Right lobe of liver (tissue), 4 donors: ENCODE measurements around the gene ZNF521.

Source experiments
- POLR2A ChIP-seq: fragments of 450-650 bp; IDR thresholded peaks from one replicate; pipeline ENCODE4 v1.6.1; 2017; ENCODE audit warnings: antibody characterized with exemption, mild to moderate bottlenecking
- TF ChIP-seq, protein P1 (sequence below), 4 donors: fragments of 200-600 bp in 3 of 4; fragments of 450-650 bp in 1 of 4; IDR thresholded peaks; one replicate each; pipeline versions ENCODE4 v1.5.1 to v1.8.0; 2016 to 2022; ENCODE audit warnings: antibody characterized with exemption in 4 of 4, mild to moderate bottlenecking in 2 of 4
- donor health status: DM: no; HTN: no; CAD: no.
- donor health status: DM: no; HTN: no; CAD: no.
- donor health status: DM: no; HTN: yes; CAD: no.

DNA sequence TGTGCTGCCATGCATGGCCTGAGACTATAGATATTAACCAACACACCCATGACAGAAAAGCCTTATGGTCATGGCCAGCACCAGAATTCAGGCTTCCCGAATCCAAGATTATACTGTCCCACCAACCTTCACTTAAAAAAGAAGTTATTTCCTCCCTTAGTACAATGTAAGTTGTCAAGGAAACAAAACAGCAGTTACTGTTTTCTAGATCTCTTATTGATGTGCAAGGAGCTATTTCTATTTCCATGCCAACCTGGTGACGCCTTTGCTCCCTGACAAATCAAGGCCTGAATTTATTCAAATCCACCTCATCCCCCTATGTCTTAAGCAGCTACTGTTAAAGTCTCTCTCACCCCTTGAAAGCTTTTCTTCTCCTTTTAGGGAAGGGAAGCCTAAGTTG is 249.3 kb downstream of the ZNF521 start:
- no peak for TF ChIP-seq POLR2A
- TF ChIP-seq, protein P1, sequence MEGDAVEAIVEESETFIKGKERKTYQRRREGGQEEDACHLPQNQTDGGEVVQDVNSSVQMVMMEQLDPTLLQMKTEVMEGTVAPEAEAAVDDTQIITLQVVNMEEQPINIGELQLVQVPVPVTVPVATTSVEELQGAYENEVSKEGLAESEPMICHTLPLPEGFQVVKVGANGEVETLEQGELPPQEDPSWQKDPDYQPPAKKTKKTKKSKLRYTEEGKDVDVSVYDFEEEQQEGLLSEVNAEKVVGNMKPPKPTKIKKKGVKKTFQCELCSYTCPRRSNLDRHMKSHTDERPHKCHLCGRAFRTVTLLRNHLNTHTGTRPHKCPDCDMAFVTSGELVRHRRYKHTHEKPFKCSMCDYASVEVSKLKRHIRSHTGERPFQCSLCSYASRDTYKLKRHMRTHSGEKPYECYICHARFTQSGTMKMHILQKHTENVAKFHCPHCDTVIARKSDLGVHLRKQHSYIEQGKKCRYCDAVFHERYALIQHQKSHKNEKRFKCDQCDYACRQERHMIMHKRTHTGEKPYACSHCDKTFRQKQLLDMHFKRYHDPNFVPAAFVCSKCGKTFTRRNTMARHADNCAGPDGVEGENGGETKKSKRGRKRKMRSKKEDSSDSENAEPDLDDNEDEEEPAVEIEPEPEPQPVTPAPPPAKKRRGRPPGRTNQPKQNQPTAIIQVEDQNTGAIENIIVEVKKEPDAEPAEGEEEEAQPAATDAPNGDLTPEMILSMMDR (IDR thresholded peaks at IDR 0.05): no peak
